HepG2 (cell line): ENCODE data around the gene PTGIS. TPM values are rescaled to one million over a fixed set of nuclear protein-coding genes. Genes with fewer than 3 reads are reported as not detected.

Experiments used
- FOXP1 ChIP-seq, 2 experiments: fragments of 450-650 bp in 1 of 2; IDR thresholded peaks; 2 replicates each; pipeline ENCODE4 v1.6.1; 2017 to 2018; ENCODE audit warnings: antibody characterized with exemption in 1 of 2
- MEIS1 ChIP-seq: sonication (generic); formaldehyde crosslinking; IDR thresholded peaks from 2 replicates; pipeline ENCODE4 v1.9.0; 2021; ENCODE audit warnings: mild to moderate bottlenecking, missing genetic modification reagents, moderate library complexity, borderline replicate concordance
- SOX6 ChIP-seq, 2 experiments: fragments of 450-650 bp in 1 of 2; sonication (generic) in 1 of 2; formaldehyde crosslinking in 1 of 2; IDR thresholded peaks; 2 replicates each; pipeline versions ENCODE4 v1.4.0 to v1.6.1; 2017 to 2020; ENCODE audit warnings: antibody characterized with exemption in 1 of 2, mild to moderate bottlenecking in 1 of 2, missing genetic modification reagents in 1 of 2
- TP53 ChIP-seq: sonication (generic); formaldehyde crosslinking; conservative IDR thresholded peaks from 2 replicates; pipeline ENCODE4 v1.4.0; 2020; ENCODE audit warnings: missing genetic modification reagents
- ZC3H4 ChIP-seq: sonication (generic); formaldehyde crosslinking; IDR thresholded peaks from 2 replicates; pipeline ENCODE4 v1.4.0; 2020; ENCODE audit warnings: missing genetic modification reagents, borderline replicate concordance
- ZNF547 ChIP-seq: sonication (generic); formaldehyde crosslinking; IDR thresholded peaks from 2 replicates; pipeline ENCODE4 v1.5.1; 2020; ENCODE audit warnings: mild to moderate bottlenecking, missing genetic modification reagents
- polyA plus RNA-seq, 8 experiments: library from polyadenylated mRNA; depleted of rRNA in 3 of 8; stranded (reverse) in 7 of 8; unstranded in 1 of 8; fragments of >200 nt; fragmentation: Illumina TruSeq in 4 of 8; extraction: Trizol in 4 of 8; gene quantifications; 2 replicates each; pipeline versions ENCODE4 v1.2.1 to v1.2.3, GENCODE V29; 2011 to 2016; ENCODE audit warnings: low read depth in 4 of 8, missing spikeins in 1 of 8, mixed read lengths in 1 of 8; ENCODE audit not compliant: insufficient read depth in 1 of 8
- total RNA-seq, 5 experiments: library from RNA; depleted of rRNA; stranded (reverse); fragments of >200 nt; fragmentation: Illumina TruSeq; extraction: Trizol; gene quantifications; 2 replicates each; pipeline ENCODE4 v1.2.3, GENCODE V29; 2016; ENCODE audit warnings: low read depth in 1 of 5
- TF ChIP-seq, protein P1 (sequence below): sonication (generic); formaldehyde crosslinking; IDR thresholded peaks from 2 replicates; pipeline ENCODE4 v1.4.0; 2020; ENCODE audit warnings: missing genetic modification reagents
- TF ChIP-seq, protein P2 (sequence below): sonication (generic); formaldehyde crosslinking; IDR thresholded peaks from 2 replicates; pipeline ENCODE4 v1.9.0; 2021; ENCODE audit warnings: missing genetic modification reagents, borderline replicate concordance
- TF ChIP-seq, protein P3 (sequence below): sonication (generic); formaldehyde crosslinking; IDR thresholded peaks from 2 replicates; pipeline ENCODE4 v1.4.0; 2020; ENCODE audit warnings: mild to moderate bottlenecking, missing genetic modification reagents
- TF ChIP-seq, protein P4 (sequence below), 2 experiments: sonication (generic) in 1 of 2; formaldehyde crosslinking in 1 of 2; IDR thresholded peaks; 2 replicates each; pipeline versions ENCODE4 v1.4.0 to v1.6.1; 2016 to 2020; ENCODE audit warnings: borderline replicate concordance in 1 of 2, low read depth in 1 of 2, mild to moderate bottlenecking in 1 of 2, missing genetic modification reagents in 1 of 2
- TF ChIP-seq, protein P5 (sequence below): sonication (generic); formaldehyde crosslinking; IDR thresholded peaks from 2 replicates; pipeline ENCODE4 v1.8.0; 2022; ENCODE audit warnings: missing genetic modification reagents, mild to moderate bottlenecking, inconsistent platforms, borderline replicate concordance

The PTGIS gene
- total and polyA plus RNA-seq, 2 of the 13 experiments (the other 11 are each of a cell fraction or from before 2014, with no cell fraction given) = not detected

DNA sequence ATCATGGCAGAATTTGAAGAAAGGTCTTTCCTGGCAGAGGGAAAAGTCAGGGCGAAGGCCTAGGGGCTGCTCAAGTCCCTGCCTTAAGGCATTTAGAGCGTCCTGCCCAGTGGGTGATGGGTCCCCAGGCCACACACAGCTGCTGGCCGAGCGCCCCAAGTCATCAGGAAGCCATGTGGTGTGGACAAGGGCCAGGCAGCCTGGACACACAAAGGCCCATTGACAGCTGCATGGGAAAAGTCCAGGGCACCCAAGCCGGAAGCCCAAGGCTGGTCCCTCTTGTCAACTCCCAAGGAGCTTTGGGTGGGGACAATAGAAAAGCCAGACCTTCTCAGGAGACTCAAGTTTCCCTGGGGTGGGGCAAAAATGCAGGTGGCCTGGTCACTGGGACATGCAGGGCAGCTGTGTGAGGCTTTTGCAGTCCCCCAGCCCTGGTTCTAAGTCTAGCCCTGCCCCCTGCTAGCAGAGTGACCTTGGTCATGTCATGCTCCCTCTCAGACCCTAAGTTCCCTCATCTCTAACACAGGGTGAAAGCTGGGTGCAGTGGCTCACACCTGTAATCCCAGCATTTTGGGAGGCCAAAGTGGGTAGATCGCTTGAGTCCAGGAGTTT is 44.3 kb upstream of the PTGIS start (continued):
- TF ChIP-seq, protein P1, sequence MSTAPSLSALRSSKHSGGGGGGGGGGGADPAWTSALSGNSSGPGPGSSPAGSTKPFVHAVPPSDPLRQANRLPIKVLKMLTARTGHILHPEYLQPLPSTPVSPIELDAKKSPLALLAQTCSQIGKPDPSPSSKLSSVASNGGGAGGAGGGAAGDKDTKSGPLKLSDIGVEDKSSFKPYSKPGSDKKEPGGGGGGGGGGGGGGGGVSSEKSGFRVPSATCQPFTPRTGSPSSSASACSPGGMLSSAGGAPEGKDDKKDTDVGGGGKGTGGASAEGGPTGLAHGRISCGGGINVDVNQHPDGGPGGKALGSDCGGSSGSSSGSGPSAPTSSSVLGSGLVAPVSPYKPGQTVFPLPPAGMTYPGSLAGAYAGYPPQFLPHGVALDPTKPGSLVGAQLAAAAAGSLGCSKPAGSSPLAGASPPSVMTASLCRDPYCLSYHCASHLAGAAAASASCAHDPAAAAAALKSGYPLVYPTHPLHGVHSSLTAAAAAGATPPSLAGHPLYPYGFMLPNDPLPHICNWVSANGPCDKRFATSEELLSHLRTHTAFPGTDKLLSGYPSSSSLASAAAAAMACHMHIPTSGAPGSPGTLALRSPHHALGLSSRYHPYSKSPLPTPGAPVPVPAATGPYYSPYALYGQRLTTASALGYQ = peak; percentile 42; the same call in 1 of the 2 replicates
- TF ChIP-seq, protein P2, sequence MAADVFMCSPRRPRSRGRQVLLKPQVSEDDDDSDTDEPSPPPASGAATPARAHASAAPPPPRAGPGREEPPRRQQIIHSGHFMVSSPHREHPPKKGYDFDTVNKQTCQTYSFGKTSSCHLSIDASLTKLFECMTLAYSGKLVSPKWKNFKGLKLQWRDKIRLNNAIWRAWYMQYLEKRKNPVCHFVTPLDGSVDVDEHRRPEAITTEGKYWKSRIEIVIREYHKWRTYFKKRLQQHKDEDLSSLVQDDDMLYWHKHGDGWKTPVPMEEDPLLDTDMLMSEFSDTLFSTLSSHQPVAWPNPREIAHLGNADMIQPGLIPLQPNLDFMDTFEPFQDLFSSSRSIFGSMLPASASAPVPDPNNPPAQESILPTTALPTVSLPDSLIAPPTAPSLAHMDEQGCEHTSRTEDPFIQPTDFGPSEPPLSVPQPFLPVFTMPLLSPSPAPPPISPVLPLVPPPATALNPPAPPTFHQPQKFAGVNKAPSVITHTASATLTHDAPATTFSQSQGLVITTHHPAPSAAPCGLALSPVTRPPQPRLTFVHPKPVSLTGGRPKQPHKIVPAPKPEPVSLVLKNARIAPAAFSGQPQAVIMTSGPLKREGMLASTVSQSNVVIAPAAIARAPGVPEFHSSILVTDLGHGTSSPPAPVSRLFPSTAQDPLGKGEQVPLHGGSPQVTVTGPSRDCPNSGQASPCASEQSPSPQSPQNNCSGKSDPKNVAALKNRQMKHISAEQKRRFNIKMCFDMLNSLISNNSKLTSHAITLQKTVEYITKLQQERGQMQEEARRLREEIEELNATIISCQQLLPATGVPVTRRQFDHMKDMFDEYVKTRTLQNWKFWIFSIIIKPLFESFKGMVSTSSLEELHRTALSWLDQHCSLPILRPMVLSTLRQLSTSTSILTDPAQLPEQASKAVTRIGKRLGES = no peak
- TF ChIP-seq SOX6 (IDR thresholded peaks at IDR 0.05) (no peak), SOX6 (CRISPR knock-in tag; IDR thresholded peaks at IDR 0.05) (peak; percentile 46), ZC3H4 (no peak), ZNF547 (peak; percentile 49; the same call in 1 of the 2 replicates), FOXP1 (IDR thresholded peaks at IDR 0.05) (no peak), FOXP1 (CRISPR knock-in tag; IDR thresholded peaks at IDR 0.05) (0 out of 2 replicates have a peak, but pooled peaks have one; percentile 13), MEIS1 (CRISPR knock-in tag) (0 out of 2 replicates have a peak, but pooled peaks have one; percentile 52), TP53 (CRISPR knock-in tag) (peak; percentile 79; the same call in 1 of the 2 replicates)
- TF ChIP-seq, protein P3, sequence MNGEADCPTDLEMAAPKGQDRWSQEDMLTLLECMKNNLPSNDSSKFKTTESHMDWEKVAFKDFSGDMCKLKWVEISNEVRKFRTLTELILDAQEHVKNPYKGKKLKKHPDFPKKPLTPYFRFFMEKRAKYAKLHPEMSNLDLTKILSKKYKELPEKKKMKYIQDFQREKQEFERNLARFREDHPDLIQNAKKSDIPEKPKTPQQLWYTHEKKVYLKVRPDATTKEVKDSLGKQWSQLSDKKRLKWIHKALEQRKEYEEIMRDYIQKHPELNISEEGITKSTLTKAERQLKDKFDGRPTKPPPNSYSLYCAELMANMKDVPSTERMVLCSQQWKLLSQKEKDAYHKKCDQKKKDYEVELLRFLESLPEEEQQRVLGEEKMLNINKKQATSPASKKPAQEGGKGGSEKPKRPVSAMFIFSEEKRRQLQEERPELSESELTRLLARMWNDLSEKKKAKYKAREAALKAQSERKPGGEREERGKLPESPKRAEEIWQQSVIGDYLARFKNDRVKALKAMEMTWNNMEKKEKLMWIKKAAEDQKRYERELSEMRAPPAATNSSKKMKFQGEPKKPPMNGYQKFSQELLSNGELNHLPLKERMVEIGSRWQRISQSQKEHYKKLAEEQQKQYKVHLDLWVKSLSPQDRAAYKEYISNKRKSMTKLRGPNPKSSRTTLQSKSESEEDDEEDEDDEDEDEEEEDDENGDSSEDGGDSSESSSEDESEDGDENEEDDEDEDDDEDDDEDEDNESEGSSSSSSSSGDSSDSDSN (CRISPR knock-in tag) = peak; percentile 46; the same call in 1 of the 2 replicates
- TF ChIP-seq, protein P4, sequence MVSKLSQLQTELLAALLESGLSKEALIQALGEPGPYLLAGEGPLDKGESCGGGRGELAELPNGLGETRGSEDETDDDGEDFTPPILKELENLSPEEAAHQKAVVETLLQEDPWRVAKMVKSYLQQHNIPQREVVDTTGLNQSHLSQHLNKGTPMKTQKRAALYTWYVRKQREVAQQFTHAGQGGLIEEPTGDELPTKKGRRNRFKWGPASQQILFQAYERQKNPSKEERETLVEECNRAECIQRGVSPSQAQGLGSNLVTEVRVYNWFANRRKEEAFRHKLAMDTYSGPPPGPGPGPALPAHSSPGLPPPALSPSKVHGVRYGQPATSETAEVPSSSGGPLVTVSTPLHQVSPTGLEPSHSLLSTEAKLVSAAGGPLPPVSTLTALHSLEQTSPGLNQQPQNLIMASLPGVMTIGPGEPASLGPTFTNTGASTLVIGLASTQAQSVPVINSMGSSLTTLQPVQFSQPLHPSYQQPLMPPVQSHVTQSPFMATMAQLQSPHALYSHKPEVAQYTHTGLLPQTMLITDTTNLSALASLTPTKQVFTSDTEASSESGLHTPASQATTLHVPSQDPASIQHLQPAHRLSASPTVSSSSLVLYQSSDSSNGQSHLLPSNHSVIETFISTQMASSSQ (IDR thresholded peaks at IDR 0.05; ENCODE audit: low read depth) = no peak
- TF ChIP-seq, protein P4 (CRISPR knock-in tag; IDR thresholded peaks at IDR 0.05; ENCODE audit: borderline replicate concordance) = no peak
- TF ChIP-seq, protein P5, sequence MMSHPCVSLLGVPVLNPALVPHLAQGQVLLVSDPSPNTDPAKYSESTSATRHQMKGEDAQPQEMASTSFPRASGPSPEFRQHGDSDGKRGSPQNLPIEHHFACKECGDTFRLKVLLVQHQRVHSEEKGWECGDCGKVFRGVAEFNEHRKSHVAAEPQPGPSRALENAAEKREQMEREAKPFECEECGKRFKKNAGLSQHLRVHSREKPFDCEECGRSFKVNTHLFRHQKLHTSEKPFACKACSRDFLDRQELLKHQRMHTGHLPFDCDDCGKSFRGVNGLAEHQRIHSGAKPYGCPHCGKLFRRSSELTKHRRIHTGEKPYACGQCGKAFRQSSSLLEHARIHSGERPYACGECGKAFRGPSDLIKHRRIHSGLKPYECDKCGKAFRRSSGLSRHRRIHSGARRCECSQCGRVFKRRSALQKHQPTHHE (CRISPR knock-in tag) = 0 out of 2 replicates have a peak, but pooled peaks have one; percentile 49
